Hepatocyte (in vitro differentiated cells): ENCODE results near the gene STRN4. TPM values are rescaled to one million over a fixed set of nuclear protein-coding genes. Genes with fewer than 3 reads are reported as not detected.

Experiments used
- DNase-seq: peaks from one replicate; pipeline ENCODE4 v3.0.0-alpha.2; 2016; ENCODE audit warnings: low spot score
- H2AFZ ChIP-seq: fragments of 200-600 bp; sonication (generic); 2 replicates; pipeline ENCODE4 v1.6.0; 2016; ENCODE audit warnings: antibody characterized with exemption, mild to moderate bottlenecking
- H3K27ac ChIP-seq: fragments of 200-600 bp; sonication (generic); 2 replicates; pipeline ENCODE4 v1.5.1; 2016; ENCODE audit warnings: mild to moderate bottlenecking
- H3K27me3 ChIP-seq: fragments of 200-600 bp; sonication (generic); 2 replicates; pipeline ENCODE4 v1.6.1; 2016
- H3K36me3 ChIP-seq: fragments of 200-600 bp; sonication (generic); replicated peaks from 2 replicates; pipeline ENCODE4 v1.5.1; 2016; ENCODE audit warnings: low read depth; ENCODE audit not compliant: insufficient read depth
- H3K4me1 ChIP-seq: fragments of 200-600 bp; sonication (generic); 2 replicates; pipeline ENCODE4 v1.5.1; 2016; ENCODE audit warnings: mild to moderate bottlenecking, moderate library complexity; ENCODE audit not compliant: insufficient read depth
- H3K4me2 ChIP-seq: fragments of 200-600 bp; sonication (generic); 2 replicates; pipeline ENCODE4 v1.6.0; 2016
- H3K4me3 ChIP-seq: fragments of 200-600 bp; sonication (generic); 2 replicates; pipeline ENCODE4 v1.5.1; 2016; ENCODE audit warnings: mild to moderate bottlenecking
- H3K79me2 ChIP-seq: fragments of 200-600 bp; sonication (generic); 2 replicates; pipeline ENCODE4 v1.6.0; 2017; ENCODE audit warnings: mild to moderate bottlenecking
- H3K9me2 ChIP-seq: fragments of 200-600 bp; sonication (generic); replicated peaks from 2 replicates; pipeline ENCODE4 v1.6.0; 2017; ENCODE audit warnings: mild to moderate bottlenecking; ENCODE audit not compliant: insufficient read depth
- H3K9me3 ChIP-seq: fragments of 200-600 bp; sonication (generic); 2 replicates; pipeline ENCODE4 v1.5.1; 2016; ENCODE audit warnings: low read depth, mild to moderate bottlenecking
- H4K20me1 ChIP-seq: fragments of 200-600 bp; sonication (generic); 2 replicates; pipeline ENCODE4 v1.6.0; 2016; ENCODE audit warnings: mild to moderate bottlenecking; ENCODE audit not compliant: insufficient read depth, poor library complexity, severe bottlenecking
- CTCF ChIP-seq: fragments of 200-600 bp; sonication (generic); IDR thresholded peaks from 2 replicates; pipeline ENCODE4 v1.5.1; 2016; ENCODE audit warnings: antibody characterized with exemption, mild to moderate bottlenecking; ENCODE audit not compliant: poor library complexity
- EZH2 ChIP-seq: fragments of 200-600 bp; sonication (generic); IDR thresholded peaks from 2 replicates; pipeline ENCODE4 v1.6.1; 2016; ENCODE audit warnings: antibody characterized with exemption, mild to moderate bottlenecking, borderline replicate concordance
- EZH2phosphoT487 ChIP-seq: fragments of 200-600 bp; sonication (generic); IDR thresholded peaks from one replicate; pipeline ENCODE4 v1.6.1; 2018; ENCODE audit warnings: antibody characterized with exemption, mild to moderate bottlenecking, low read depth, moderate library complexity; ENCODE audit not compliant: unreplicated experiment, severe bottlenecking
- WGBS: methylation state at CpG from one replicate; pipeline ENCODE4 v1.1.6; 2016; ENCODE audit warnings: low lambda C conversion rate; ENCODE audit errors: missing lambda C conversion rate; 5-methylcytosine and 5-hydroxymethylcytosine counted together
- polyA plus RNA-seq: library from polyadenylated mRNA; unstranded; fragments of >200 nt; fragmentation: Nextera tagmentation; extraction: Ambion mirVana; gene quantifications from 2 replicates; pipeline ENCODE4 v1.2.1, GENCODE V29; 2016
- total RNA-seq: library from RNA; depleted of rRNA; stranded (reverse); fragments of >200 nt; gene quantifications from 2 replicates; pipeline ENCODE4 v1.2.3, GENCODE V29; 2014

The STRN4 gene
- total and polyA plus RNA-seq, 2 experiments from 2014 or later = 63.7 to 64.1 TPM

GRCh38 chr19:46698395-46699321, 47.6 kb downstream of the STRN4 start:
- peaks cover 8% of the 10 kb centered on the region for H3K36me3 ChIP-seq
- no peak overlapping the region for H3K4me2 ChIP-seq
- no peaks in the 10 kb centered on the region for H3K9me3 ChIP-seq
- no peak for TF ChIP-seq EZH2
- no peak overlapping the region for H2AFZ ChIP-seq
- no peaks in the 10 kb centered on the region for H3K4me1 ChIP-seq
- no peak overlapping the region for H3K4me3 ChIP-seq
- 97% methylated on average over 11 of the region's 11 CpGs for WGBS
- no peak for DNase-seq
- no peaks in the 10 kb centered on the region for H3K27me3 ChIP-seq
- no peaks in the 10 kb centered on the region for H3K79me2 ChIP-seq
- no peak overlapping the region for H3K27ac ChIP-seq
- H4K20me1 ChIP-seq = no peaks in the 10 kb centered on the region
- no peaks in the 10 kb centered on the region for H3K9me2 ChIP-seq

GRCh38 chr19:46697204-46697960, 48.9 kb downstream of the STRN4 start:
- Histone ChIP-seq H3K27me3 (no peaks in the 10 kb centered on the region), H3K4me3 (no peak overlapping the region), H3K4me2 (peak overlapping the region; percentile 57), H3K79me2 (no peaks in the 10 kb centered on the region), H3K27ac (no peak overlapping the region), H3K36me3 (peaks cover 3% of the 10 kb centered on the region), H4K20me1 (no peaks in the 10 kb centered on the region), H3K9me2 (no peaks in the 10 kb centered on the region), H2AFZ (no peak overlapping the region), H3K9me3 (no peaks in the 10 kb centered on the region), H3K4me1 (no peaks in the 10 kb centered on the region)
- WGBS = 41% methylated on average over 23 of the region's 39 CpGs
- peak; percentile 88 for DNase-seq
- no peak for TF ChIP-seq CTCF
- no peak for TF ChIP-seq EZH2phosphoT487
- no peak for TF ChIP-seq EZH2

- no peaks in the 10 kb centered on the region for H3K9me2 ChIP-seq
- no peak overlapping the region for H3K4me2 ChIP-seq
- H3K27ac ChIP-seq = no peak overlapping the region
- no peaks in the 10 kb centered on the region for H3K9me3 ChIP-seq
- TF ChIP-seq CTCF (no peak), EZH2 (no peak), EZH2phosphoT487 (no peak)
- DNase-seq = no peak
- no peak overlapping the region for H3K4me3 ChIP-seq
- WGBS = 82% methylated on average over 9 of the region's 9 CpGs
- H3K36me3 ChIP-seq = no peaks in the 10 kb centered on the region
- H3K4me1 ChIP-seq = no peaks in the 10 kb centered on the region
- no peak overlapping the region for H2AFZ ChIP-seq
- H3K27me3 ChIP-seq = no peaks in the 10 kb centered on the region
- no peaks in the 10 kb centered on the region for H3K79me2 ChIP-seq
- H4K20me1 ChIP-seq = no peaks in the 10 kb centered on the region
Observed at GRCh38 chr19:46696866-46697203, 49.4 kb downstream of the STRN4 start.

- H3K9me3 ChIP-seq = no peaks in the 10 kb centered on the region
- H3K9me2 ChIP-seq = no peaks in the 10 kb centered on the region
- no peak overlapping the region for H3K27ac ChIP-seq
- H3K79me2 ChIP-seq = no peaks in the 10 kb centered on the region
- 98% methylated on average over 10 of the region's 10 CpGs for WGBS
- H3K4me1 ChIP-seq = no peaks in the 10 kb centered on the region
- H4K20me1 ChIP-seq = no peaks in the 10 kb centered on the region
- H3K27me3 ChIP-seq = no peaks in the 10 kb centered on the region
- no peak overlapping the region for H3K4me2 ChIP-seq
- no peak for TF ChIP-seq EZH2
- TF ChIP-seq EZH2phosphoT487 = no peak
- TF ChIP-seq CTCF = no peak
- H3K36me3 ChIP-seq = peaks cover 3% of the 10 kb centered on the region
- no peak overlapping the region for H3K4me3 ChIP-seq
- no peak overlapping the region for H2AFZ ChIP-seq
- no peak for DNase-seq
Observed at GRCh38 chr19:46696052-46696451, 50.2 kb downstream of the STRN4 start.
